Colonic mucosa (tissue), 4 donors: ENCODE measurements around the gene RAPGEF4. TPM values are rescaled to one million over a fixed set of nuclear protein-coding genes. Genes with fewer than 3 reads are reported as not detected.

Experiments used
- DNase-seq: peaks from one replicate; pipeline ENCODE4 v3.0.0-alpha.2; 2020
- H3K27ac ChIP-seq: fragments of 200-600 bp; one replicate; pipeline ENCODE4 v1.8.0; 2021
- H3K27me3 ChIP-seq: fragments of 200-600 bp; one replicate; pipeline ENCODE4 v1.8.0; 2021
- H3K36me3 ChIP-seq: fragments of 200-600 bp; one replicate; pipeline ENCODE4 v1.8.0; 2021
- H3K4me1 ChIP-seq: fragments of 200-600 bp; one replicate; pipeline ENCODE4 v1.8.0; 2021; ENCODE audit warnings: mild to moderate bottlenecking
- H3K4me3 ChIP-seq: fragments of 200-600 bp; one replicate; pipeline ENCODE4 v1.8.0; 2021
- H3K9ac ChIP-seq, 2 donors: one replicate each; pipeline ENCODE4 v1.7.0; 2013; ENCODE audit warnings: control low read depth in 2 of 2, low read depth in 2 of 2, low read length in 2 of 2
- H3K9me3 ChIP-seq: fragments of 200-600 bp; one replicate; pipeline ENCODE4 v1.8.0; 2021
- intact Hi-C: fragments of 100-400 bp; cut with DNase I; formaldehyde crosslinking; loops from one replicate; pipeline ENCODE4 v1.14.1; 2022
- total RNA-seq, 2 donors: library from RNA; stranded (reverse); fragmentation: NEBNext Ultra II Directional in 1 of 2; extraction: Animal tissue kit (Norgen Biotek cat#: 25700) in 1 of 2; gene quantifications; one replicate each; pipeline ENCODE4 v1.2.1, GENCODE V29; 2021
- TF ChIP-seq, protein P1 (sequence below): fragments of 200-600 bp; IDR thresholded peaks from one replicate; pipeline ENCODE4 v1.8.0; 2022; ENCODE audit warnings: antibody characterized with exemption, mild to moderate bottlenecking
- donor health status: healthy.
- donor health status: DM: no; HTN: no; CAD: no.
- donor health status: DM: no; HTN: no; CAD: no.

RAPGEF4 gene
- total RNA-seq, 2 donors from 2014 or later: 1.3 to 1.5 TPM

DNA sequence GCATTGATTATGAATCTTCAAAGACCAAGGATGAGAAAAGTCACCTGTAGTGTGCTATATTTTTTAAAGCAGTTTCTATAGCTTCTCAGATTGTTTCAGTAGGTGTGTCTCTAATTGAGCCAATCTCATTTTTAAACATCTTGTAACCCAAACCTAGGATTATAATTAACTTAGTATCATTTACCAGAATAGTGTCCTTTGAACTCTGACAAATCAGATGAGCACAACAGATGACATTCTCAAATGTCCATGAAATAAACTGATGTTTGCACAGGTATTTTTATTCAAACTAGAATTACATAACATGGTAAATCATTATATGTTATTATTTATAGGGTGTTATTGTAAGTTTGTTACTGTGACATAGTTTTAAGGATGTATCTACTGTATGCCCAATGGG, 213.9 kb downstream of the RAPGEF4 start:
- intact Hi-C loops: no loop called here
- H3K4me1 ChIP-seq: no peaks in the 10 kb centered on the region
- DNase-seq: no peak
- no peak overlapping the region for H3K9ac ChIP-seq
- no peak overlapping the region for H3K27ac ChIP-seq
- no peaks in the 10 kb centered on the region for H3K36me3 ChIP-seq
- H3K9me3 ChIP-seq: no peaks in the 10 kb centered on the region
- H3K27me3 ChIP-seq: no peaks in the 10 kb centered on the region
- TF ChIP-seq, protein P1, sequence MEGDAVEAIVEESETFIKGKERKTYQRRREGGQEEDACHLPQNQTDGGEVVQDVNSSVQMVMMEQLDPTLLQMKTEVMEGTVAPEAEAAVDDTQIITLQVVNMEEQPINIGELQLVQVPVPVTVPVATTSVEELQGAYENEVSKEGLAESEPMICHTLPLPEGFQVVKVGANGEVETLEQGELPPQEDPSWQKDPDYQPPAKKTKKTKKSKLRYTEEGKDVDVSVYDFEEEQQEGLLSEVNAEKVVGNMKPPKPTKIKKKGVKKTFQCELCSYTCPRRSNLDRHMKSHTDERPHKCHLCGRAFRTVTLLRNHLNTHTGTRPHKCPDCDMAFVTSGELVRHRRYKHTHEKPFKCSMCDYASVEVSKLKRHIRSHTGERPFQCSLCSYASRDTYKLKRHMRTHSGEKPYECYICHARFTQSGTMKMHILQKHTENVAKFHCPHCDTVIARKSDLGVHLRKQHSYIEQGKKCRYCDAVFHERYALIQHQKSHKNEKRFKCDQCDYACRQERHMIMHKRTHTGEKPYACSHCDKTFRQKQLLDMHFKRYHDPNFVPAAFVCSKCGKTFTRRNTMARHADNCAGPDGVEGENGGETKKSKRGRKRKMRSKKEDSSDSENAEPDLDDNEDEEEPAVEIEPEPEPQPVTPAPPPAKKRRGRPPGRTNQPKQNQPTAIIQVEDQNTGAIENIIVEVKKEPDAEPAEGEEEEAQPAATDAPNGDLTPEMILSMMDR: no peak
- no peak overlapping the region for H3K4me3 ChIP-seq

DNA sequence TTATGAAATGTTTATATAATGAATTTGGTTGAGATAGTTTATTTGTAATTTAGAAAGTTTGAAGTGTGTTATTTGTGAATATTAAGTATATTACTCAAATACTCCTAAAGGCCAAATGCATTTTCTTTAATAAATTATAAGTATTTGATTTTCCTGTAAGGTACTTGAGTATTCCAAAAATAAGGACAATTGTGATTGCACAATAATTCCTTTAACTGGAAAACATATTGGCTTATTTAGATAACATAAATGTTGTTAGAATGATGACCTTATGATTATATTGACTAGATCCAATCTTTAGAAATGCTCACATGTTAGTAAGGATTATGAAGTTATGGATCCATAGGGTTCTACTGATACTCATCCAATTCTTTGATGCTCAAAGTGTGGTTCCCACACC, 214.9 kb downstream of the RAPGEF4 start:
- Histone ChIP-seq H3K9ac (no peak overlapping the region), H3K4me1 (no peaks in the 10 kb centered on the region), H3K27me3 (no peaks in the 10 kb centered on the region), H3K9me3 (no peaks in the 10 kb centered on the region), H3K27ac (no peak overlapping the region), H3K36me3 (no peaks in the 10 kb centered on the region), H3K4me3 (no peak overlapping the region)
- intact Hi-C loops: no loop called here
- no peak for DNase-seq
- TF ChIP-seq, protein P1: no peak

DNA sequence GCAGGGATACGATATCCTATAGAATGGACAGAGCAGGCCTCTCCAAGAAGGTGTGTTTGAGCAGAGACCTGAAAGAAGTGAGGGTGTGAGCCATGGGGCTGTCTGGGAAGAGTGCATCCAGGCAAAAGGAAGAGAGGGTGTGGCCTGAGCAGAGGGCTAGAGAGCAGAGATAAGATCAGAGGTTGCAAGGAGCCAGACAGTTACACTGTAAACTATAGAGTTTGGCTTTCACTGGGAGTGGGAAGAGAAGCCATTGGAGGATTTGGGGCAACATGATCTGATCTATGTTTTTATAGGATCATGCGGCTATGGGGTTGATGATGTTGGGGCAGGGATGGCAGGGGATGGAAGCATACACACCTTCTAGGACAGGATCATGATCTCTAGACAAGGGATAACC, 215.9 kb downstream of the RAPGEF4 start:
- TF ChIP-seq, protein P1: no peak
- Histone ChIP-seq H3K4me1 (no peaks in the 10 kb centered on the region), H3K27me3 (no peaks in the 10 kb centered on the region), H3K4me3 (no peak overlapping the region), H3K27ac (no peak overlapping the region), H3K9me3 (no peaks in the 10 kb centered on the region), H3K9ac (no peak overlapping the region), H3K36me3 (no peaks in the 10 kb centered on the region)
- DNase-seq: no peak
- intact Hi-C loops: no loop called here

DNA sequence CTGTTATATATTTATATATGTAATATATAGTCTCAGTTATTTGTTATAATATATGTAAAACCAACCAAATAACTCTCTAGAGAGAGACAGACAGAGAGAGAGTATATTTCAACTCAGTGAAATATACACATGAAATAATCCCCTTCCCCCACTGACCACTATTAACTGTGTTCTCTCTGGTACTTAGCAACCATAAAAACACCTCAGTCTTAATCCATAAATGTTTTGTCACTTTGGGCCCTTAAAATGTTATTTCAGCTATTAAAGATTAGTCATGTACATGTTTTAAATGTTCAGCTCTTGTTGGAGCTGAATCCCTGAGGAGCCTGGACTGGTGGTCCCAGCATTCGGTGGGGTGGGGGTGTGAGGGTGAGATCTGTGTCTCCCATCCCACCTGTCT, 217.8 kb downstream of the RAPGEF4 start:
- DNase-seq: no peak
- intact Hi-C loops: no loop called here
- Histone ChIP-seq H3K9ac (no peak overlapping the region), H3K27ac (no peak overlapping the region), H3K36me3 (no peaks in the 10 kb centered on the region), H3K4me3 (no peak overlapping the region), H3K4me1 (no peaks in the 10 kb centered on the region), H3K27me3 (no peaks in the 10 kb centered on the region), H3K9me3 (no peaks in the 10 kb centered on the region)
- TF ChIP-seq, protein P1: no peak

DNA sequence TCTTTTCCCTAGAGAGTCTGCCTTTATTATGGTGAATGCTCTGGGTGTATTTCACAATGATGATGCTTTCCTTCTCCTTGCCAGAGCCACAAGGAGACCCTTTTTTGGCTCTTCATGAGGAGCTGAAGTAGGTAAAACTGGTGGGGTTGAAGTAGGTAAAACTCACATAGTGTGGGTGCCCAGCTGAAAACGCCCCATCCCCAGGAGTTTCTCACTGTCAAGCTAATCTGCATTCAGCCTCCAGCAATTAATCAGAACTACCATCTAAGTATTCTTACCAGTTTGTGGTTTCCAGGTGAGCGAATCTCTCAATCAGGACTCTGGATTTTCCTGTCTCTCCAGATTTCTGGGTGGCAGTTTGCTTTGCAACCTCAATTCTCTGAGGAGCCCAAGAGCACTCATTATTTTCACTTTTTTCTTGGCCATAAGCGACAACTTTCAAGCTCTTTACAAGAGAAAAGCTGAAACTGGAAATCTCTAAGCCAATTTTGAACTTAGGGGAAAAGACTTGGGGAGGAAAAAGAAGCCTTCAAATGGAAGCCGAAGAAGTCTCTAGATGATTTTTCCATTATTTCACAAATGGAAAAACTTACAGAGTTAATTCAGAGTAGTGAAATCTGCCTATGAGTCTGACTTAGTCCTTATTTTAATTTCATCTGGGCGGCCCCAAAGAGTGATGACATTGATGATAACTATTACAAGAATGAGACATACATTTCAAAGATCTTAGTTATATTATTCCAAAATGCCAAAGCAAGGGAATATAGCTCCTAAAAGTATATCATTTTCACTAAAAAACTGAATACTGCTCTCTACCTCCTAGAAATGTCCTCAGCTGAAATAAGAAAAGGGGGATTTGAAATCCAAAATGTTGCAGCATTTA, 218.6 kb downstream of the RAPGEF4 start:
- Histone ChIP-seq H3K27ac (no peak overlapping the region), H3K4me3 (no peak overlapping the region), H3K9me3 (no peaks in the 10 kb centered on the region), H3K9ac (no peak overlapping the region), H3K36me3 (no peaks in the 10 kb centered on the region), H3K27me3 (no peaks in the 10 kb centered on the region), H3K4me1 (no peaks in the 10 kb centered on the region)
- TF ChIP-seq, protein P1: no peak
- intact Hi-C loops: no loop called here
- DNase-seq: no peak
